Measurements from ENCODE around the gene ARHGAP10.

ARHGAP10 gene

GRCh38 chr4:147975325-147975724, 243.4 kb downstream of the ARHGAP10 start:
- no peak overlapping the region for H3K4me2 ChIP-seq (ENCODE audit: low read length)
- H3K79me2 ChIP-seq (ENCODE audit: control insufficient read depth, low read length) = no peaks in the 10 kb centered on the region
- H3K36me3 ChIP-seq (ENCODE audit: control insufficient read depth, low read length) = no peaks in the 10 kb centered on the region
- TF ChIP-seq CTCF (IDR thresholded peaks at IDR 0.05; ENCODE audit: low read depth, low read length, poor library complexity, severe bottlenecking) = no peak
- no peak for TF ChIP-seq EZH2phosphoT487 (IDR thresholded peaks at IDR 0.05; ENCODE audit: borderline replicate concordance, low read length)
- H3K4me3 ChIP-seq (ENCODE audit: low read length) = no peak overlapping the region
- H3K27me3 ChIP-seq (ENCODE audit: control insufficient read depth, low read length) = no peaks in the 10 kb centered on the region; the same call in 1 of the 2 replicates
- no peaks in the 10 kb centered on the region for H3F3A ChIP-seq (ENCODE audit: control insufficient read depth, insufficient read depth)
- H3K27ac ChIP-seq (ENCODE audit: low read depth, low read length) = no peak overlapping the region
- no peaks in the 10 kb centered on the region for H3K9me3 ChIP-seq (ENCODE audit: control insufficient read depth, insufficient read depth, low read length)
- no peaks in the 10 kb centered on the region for H3K9me2 ChIP-seq (replicated peaks; ENCODE audit: control insufficient read depth, low read length)
- no peaks in the 10 kb centered on the region for H4K20me1 ChIP-seq (ENCODE audit: control insufficient read depth, insufficient read depth, low read depth, low read length)
- no peaks in the 10 kb centered on the region for H3K4me1 ChIP-seq (ENCODE audit: control insufficient read depth, low read length)

- no peak overlapping the region for H3K27ac ChIP-seq (ENCODE audit: low read depth, low read length)
These were observed 244.3 kb downstream of the ARHGAP10 start for GRCh38 chr4:147975933-147976928.

GRCh38 chr4:147980586-147980985, 248.7 kb downstream of the ARHGAP10 start:
- Histone ChIP-seq H3K4me3 (ENCODE audit: low read length) (no peak overlapping the region), H3K9me3 (ENCODE audit: control insufficient read depth, insufficient read depth, low read length) (no peaks in the 10 kb centered on the region), H3K9me2 (replicated peaks; ENCODE audit: control insufficient read depth, low read length) (no peaks in the 10 kb centered on the region), H3K27me3 (ENCODE audit: control insufficient read depth, low read length) (peaks cover 3% of the 10 kb centered on the region; the same call in 1 of the 2 replicates), H3K27ac (ENCODE audit: low read depth, low read length) (no peak overlapping the region), H3K4me1 (ENCODE audit: control insufficient read depth, low read length) (no peaks in the 10 kb centered on the region), H3K4me2 (ENCODE audit: low read length) (no peak overlapping the region), H3F3A (ENCODE audit: control insufficient read depth, insufficient read depth) (no peaks in the 10 kb centered on the region), H4K20me1 (ENCODE audit: control insufficient read depth, insufficient read depth, low read depth, low read length) (0 out of 2 replicates have a peak, but pooled peaks cover 4% of the 10 kb centered on the region), H3K36me3 (ENCODE audit: control insufficient read depth, low read length) (no peaks in the 10 kb centered on the region), H3K79me2 (ENCODE audit: control insufficient read depth, low read length) (no peaks in the 10 kb centered on the region)
- no peak for TF ChIP-seq EZH2phosphoT487 (IDR thresholded peaks at IDR 0.05; ENCODE audit: borderline replicate concordance, low read length)
- no peak for TF ChIP-seq CTCF (IDR thresholded peaks at IDR 0.05; ENCODE audit: low read depth, low read length, poor library complexity, severe bottlenecking)

More at GRCh38 chr4:147975933-147976928, 244.3 kb downstream of the ARHGAP10 start:
- Histone ChIP-seq H3K9me3 (ENCODE audit: control insufficient read depth, insufficient read depth, low read length) (no peaks in the 10 kb centered on the region), H3K9me2 (replicated peaks; ENCODE audit: control insufficient read depth, low read length) (no peaks in the 10 kb centered on the region), H4K20me1 (ENCODE audit: control insufficient read depth, insufficient read depth, low read depth, low read length) (no peaks in the 10 kb centered on the region), H3K79me2 (ENCODE audit: control insufficient read depth, low read length) (no peaks in the 10 kb centered on the region), H3K36me3 (ENCODE audit: control insufficient read depth, low read length) (no peaks in the 10 kb centered on the region), H3K4me1 (ENCODE audit: control insufficient read depth, low read length) (no peaks in the 10 kb centered on the region), H3K27me3 (ENCODE audit: control insufficient read depth, low read length) (peaks cover 3% of the 10 kb centered on the region; the same call in 1 of the 2 replicates), H3K4me2 (ENCODE audit: low read length) (no peak overlapping the region), H3K4me3 (ENCODE audit: low read length) (no peak overlapping the region), H3F3A (ENCODE audit: control insufficient read depth, insufficient read depth) (no peaks in the 10 kb centered on the region)
- no peak for TF ChIP-seq CTCF (IDR thresholded peaks at IDR 0.05; ENCODE audit: low read depth, low read length, poor library complexity, severe bottlenecking)
- TF ChIP-seq EZH2phosphoT487 (IDR thresholded peaks at IDR 0.05; ENCODE audit: borderline replicate concordance, low read length) = no peak
